ENCODE results near the gene URGCP. TPM values are rescaled to one million over a fixed set of nuclear protein-coding genes. Genes with fewer than 3 reads are reported as not detected.

Gene URGCP
- total RNA-seq, 3 donors from 2014 or later, result 51.0 to 64.8 (median 60.4) TPM

- no peak overlapping the region for H3K4me3 ChIP-seq
- H3K36me3 ChIP-seq (ENCODE audit: low read depth), result no peaks in the 10 kb centered on the region
- no peak for DNase-seq
- H3K9me3 ChIP-seq, result no peaks in the 10 kb centered on the region
- intact Hi-C loops (cut with DNase I, micrococcal nuclease), result no loop called here
- TF ChIP-seq CTCF (IDR thresholded peaks at IDR 0.05), result no peak
- H3K4me1 ChIP-seq (ENCODE audit: low read depth), result peaks cover 7% of the 10 kb centered on the region
- no peak for ATAC-seq
These were observed 32.6 kb upstream of the URGCP start for GRCh38 chr7:43938892-43939482.

- no peak overlapping the region for H3K4me3 ChIP-seq
- intact Hi-C loops (cut with DNase I, micrococcal nuclease), result no loop called here
- TF ChIP-seq CTCF (IDR thresholded peaks at IDR 0.05), result no peak
- DNase-seq, result no peak
- no peak for ATAC-seq
- no peaks in the 10 kb centered on the region for H3K4me1 ChIP-seq (ENCODE audit: low read depth)
- H3K9me3 ChIP-seq, result no peaks in the 10 kb centered on the region
- H3K36me3 ChIP-seq (ENCODE audit: low read depth), result no peaks in the 10 kb centered on the region
These were observed 31.0 kb upstream of the URGCP start for GRCh38 chr7:43937444-43937843.

- H3K9me3 ChIP-seq, result no peaks in the 10 kb centered on the region
- intact Hi-C loops (cut with DNase I, micrococcal nuclease), result no loop called here
- TF ChIP-seq CTCF (IDR thresholded peaks at IDR 0.05), result no peak
- H3K36me3 ChIP-seq (ENCODE audit: low read depth), result no peaks in the 10 kb centered on the region
- ATAC-seq, result no peak
- H3K4me1 ChIP-seq (ENCODE audit: low read depth), result no peaks in the 10 kb centered on the region
- no peak overlapping the region for H3K4me3 ChIP-seq
- no peak for DNase-seq
These were observed 27.6 kb upstream of the URGCP start for GRCh38 chr7:43933902-43934560.

- intact Hi-C loops (cut with DNase I, micrococcal nuclease), result no loop called here
- DNase-seq, result no peak
- no peak for TF ChIP-seq CTCF (IDR thresholded peaks at IDR 0.05)
- no peaks in the 10 kb centered on the region for H3K36me3 ChIP-seq (ENCODE audit: low read depth)
- peaks cover 7% of the 10 kb centered on the region for H3K4me1 ChIP-seq (ENCODE audit: low read depth)
- no peaks in the 10 kb centered on the region for H3K9me3 ChIP-seq
- no peak for ATAC-seq
- no peak overlapping the region for H3K4me3 ChIP-seq
These were observed 24.9 kb upstream of the URGCP start for GRCh38 chr7:43931346-43931745.

DNA sequence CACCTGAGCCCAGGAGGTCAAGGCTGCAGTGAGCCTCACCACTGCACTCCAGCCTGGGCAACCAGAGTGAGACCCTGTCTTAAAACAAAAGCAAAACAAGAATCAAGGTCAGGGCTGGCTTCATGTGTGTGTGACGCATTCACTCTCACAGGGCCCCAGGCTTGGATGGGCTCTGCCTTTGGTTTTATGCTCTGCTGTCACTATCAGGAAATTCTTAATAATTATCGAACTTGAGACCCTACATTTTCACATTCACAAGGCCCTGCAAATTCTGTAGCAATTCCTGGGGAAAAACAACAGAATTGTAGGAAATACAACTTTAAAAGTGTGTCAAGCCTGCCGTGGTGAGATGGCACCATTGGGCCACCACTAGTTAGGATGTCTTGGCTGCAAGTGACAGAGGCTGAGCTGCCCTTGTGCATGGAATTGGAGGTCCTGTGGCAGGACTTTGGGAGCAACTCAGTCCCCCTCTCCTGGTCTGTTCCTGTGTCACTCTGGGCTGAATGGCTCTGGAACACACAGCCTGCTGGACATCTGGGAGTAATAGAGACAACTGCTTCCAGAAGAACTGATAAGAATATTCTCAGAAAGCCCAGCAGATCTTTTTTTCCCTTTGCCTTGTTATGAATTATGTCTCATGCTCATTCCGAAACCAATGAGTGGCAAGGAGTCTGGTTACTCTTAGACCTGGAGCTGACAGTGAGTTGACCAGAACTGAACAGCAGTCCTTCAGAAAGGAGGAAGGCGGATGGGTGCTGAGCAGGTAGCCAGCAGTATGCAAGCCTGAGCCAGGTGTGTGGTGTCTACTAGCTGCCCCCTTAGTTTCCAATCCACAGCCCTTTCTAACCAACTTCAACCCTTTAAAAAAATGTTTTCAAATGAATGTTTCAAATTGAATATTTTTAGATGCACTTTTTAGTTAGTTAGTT, 23.4 kb upstream of the URGCP start:
- intact Hi-C loops (cut with DNase I, micrococcal nuclease), result no loop called here
- DNase-seq (no peak), ATAC-seq (no peak)
- Histone ChIP-seq H3K4me3 (no peak overlapping the region), H3K4me1 (ENCODE audit: low read depth) (peaks cover 12% of the 10 kb centered on the region), H3K9me3 (no peaks in the 10 kb centered on the region), H3K36me3 (ENCODE audit: low read depth) (no peaks in the 10 kb centered on the region)
- TF ChIP-seq CTCF (IDR thresholded peaks at IDR 0.05), result no peak
